ENCODE results near the gene MRPS11.
"Not testable (repeated sequence)": the region's sequence is repeated elsewhere in the genome, so short reads cannot be mapped to it uniquely, and the experiment has no call there.

Gene MRPS11

DNA sequence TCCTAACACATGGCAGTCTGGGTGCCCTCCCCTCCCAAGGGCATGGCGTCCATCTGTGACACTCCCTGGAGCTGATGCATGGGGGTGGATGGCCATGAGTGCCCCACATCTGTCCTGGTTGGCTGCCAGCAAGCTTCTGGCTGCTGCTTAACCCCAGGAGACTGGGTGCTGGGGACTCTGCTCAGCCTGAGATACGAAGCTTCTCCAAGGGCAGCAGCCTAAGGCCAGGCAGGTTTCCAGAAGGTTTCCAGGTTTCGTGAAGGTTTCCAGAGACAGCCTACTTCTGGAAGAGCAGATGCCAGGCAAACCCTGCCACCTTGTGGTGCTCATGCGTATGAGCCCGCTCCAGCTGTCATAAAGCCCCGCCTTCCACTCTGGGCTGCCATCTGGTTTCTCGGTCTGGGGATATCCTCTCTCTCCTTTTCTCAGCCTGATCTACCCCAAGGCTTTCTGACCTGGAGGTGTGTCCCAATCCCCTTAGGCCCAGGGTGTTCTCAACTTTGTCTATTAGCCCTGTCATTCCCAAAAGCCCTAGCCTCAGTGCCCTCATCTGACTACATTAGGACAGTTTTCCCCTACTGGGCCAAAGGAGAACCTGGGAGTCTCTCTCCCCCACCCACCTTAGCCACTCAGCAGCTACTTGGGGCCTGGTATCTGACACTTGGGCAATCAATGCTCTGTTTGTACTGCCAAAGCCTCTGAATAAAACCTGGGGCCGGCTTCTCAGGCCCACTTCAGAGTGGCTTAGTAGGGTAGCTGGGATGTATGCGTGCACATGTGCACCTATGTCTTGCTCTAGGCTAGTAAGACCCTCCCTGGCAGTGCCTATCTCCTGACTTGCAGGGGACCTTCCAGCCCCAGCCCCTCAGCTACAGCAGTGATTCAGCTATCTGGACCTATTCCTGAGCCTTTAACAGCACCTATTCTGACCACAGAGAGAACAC, 12.4 kb upstream of the MRPS11 start:
- DNase-seq (ENCODE audit: low spot score), result peak; percentile 78

DNA sequence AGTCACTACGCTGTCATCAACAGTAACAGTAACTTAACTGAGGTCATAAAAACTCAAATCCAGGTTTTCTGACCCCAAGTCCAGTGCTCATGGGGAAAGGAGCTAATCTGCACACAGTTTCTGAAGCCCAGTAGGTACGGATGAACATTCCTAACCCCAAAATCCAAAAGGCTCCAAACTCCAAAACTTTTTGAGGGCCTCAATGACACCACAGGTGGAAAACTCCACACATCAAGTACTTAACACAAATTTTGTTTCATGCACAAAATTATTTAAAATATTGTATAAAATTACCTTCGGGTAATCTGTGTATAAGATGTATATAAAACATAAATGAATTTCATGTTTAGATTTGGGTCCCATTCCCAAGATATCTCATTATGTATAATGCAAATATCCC, 10.8 kb upstream of the MRPS11 start:
- DNase-seq (ENCODE audit: low spot score), result no peak

DNA sequence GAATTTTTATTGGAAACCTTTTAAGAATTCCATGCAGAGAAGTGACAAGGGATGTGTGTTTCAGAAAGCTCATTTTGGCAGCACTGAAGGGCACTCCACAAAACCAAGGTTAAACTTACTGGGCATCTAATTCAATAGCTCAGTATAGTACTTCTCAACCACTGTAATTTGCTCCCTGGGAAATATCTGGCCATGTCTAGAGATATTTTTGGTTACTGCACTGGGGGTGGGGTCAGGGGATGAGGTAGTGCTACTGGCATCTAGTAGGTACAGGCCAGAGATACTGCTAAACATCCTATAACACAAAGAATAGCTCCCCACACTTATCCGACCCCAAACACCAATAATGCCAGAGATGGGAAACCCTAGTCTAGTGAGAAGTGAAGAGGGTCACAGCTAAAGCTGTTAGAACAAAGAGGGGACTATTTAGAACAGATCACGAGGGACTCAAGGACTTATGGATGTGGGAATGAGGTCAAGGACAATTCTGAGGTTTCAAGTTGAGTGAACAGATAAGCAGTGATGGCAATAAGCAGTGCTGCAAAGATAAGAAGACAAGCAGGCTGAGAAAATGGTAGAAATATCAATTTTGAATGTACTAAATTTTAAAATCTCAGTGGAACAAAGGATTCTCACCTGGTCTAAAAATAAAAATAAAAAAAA, 3.5 kb upstream of the MRPS11 start:
- DNase-seq (ENCODE audit: low spot score), result no peak

DNA sequence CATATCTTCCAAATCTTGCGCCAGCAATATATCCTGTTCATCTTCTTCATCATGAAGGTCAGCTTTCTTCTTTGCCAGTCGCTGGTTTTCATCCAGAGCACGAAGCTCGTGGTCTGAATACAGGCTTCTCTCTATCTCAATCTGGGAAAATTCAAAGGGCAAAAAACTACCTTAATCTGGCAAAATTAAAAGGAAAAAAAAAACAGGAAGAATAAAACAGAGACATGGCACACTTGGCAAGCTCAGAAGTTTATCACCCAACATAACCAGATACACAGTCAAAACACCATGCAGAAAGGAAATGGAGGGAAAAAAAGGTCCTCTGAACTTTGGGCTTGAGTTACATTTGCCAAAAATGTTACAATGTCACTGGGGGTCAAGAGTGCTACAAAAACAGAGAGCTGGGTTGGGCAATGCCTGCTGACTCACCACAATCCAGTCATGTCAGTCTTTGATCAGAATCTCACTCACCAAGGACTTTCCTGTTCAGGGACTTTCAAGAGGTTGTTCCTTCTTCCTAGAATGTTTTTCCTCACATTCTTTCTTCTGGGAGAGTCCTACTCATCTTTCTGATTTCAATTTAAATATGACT, 1.8 kb upstream of the MRPS11 start:
- DNase-seq (ENCODE audit: low spot score), result peak; percentile 35

DNA sequence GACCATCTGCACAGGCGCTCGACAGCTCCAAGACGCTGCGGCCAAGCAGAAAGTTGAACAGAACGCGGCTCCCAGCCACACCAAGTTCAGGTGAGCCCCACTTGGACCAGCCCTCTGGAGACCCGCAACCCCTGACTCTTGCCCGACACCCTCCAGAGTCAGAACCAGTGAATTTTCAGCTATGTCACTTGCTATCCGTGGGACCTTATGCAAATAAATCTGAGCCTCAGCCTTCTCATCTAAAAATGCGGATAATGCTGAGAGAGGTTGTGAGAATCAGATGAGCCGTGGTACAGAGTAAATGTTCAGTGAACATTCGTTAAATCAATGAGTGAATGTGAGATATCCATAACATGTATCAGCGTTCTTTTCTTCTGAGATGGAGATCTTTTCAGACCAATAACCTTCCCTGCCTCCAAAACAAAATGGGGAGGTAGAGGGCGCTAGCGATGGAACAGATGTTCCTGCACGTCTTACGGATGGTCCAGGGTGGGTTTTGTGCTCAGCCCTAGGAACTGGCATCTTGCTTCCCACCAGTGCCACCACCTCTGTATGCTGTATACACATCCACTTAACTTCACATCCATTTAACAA, 524 bp downstream of the MRPS11 start:
- DNase-seq (ENCODE audit: low spot score), result no peak

DNA sequence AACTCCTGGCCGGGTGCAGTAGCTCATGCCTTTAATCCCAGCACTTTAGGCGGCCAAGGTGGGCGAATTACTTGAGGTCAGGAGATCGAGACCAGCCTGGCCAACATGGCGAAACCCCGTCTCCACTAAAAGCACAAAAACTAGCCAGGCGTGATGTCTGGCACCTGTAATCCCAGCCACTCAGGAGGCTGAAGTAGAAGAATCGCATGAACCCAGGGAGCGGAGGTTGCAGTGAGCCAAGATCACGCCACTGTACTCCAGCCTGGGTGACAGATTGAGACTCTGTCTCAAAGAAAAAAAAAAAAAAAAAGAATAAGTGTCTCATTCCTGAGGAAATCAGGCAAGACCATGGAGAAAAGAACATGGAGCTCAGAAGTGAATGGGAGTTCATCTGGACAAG, 1.2 kb downstream of the MRPS11 start:
- DNase-seq (ENCODE audit: low spot score), result not testable (repeated sequence)

DNA sequence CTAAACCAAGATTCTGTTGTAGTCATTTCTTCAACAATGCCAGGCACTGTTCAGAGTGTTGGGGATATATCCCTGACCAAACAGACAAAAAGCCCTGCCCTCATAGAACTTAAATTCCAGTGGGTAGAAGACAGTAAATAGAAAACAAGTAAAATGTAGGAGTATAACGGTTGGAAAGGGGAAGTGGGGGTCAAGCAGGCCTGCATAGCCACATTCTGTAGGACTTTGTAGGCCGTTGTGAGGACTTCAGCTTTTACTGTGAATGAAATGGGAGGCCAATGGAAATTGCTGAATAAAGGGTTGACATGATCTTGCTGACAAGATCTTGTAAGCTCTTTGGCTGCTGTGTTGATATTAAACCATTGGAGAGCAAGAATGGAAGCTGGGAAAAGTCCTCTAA, 1.8 kb downstream of the MRPS11 start:
- no peak for DNase-seq (ENCODE audit: low spot score)

DNA sequence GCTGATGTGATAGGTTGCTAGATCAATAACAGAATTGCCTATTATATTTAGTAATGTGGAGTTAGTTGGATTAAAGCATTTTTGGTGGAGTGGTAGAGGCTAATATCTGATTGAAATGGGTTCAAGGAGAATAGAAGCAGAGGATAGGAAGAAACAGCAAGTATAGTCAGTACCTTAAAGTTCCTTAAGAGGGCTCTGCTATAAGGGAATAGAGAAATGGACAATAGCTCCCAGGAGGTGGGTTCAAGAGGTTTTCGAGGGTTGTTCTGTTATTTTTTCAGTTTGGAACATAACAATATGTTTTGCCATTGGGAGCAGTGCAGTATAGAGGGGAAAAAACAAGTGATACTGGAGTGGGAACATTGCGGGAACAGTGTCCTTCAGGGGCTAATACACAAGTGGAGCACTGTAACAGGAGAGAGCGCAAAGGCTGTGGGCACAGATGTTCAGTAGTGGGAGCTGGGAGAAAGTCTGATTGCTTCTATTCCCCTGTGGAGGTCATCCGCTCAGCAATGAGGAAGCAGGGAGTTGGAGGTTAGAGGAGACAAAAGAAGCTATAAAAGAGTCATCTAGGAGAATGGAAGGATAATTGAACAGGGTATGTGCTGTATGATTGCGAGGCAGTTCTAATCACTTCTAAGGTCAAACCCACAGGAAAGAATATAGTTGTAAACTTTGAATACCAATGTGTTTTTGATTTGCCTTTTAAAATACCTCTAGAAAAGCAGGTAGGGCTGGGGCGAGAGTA, 3.3 kb downstream of the MRPS11 start:
- DNase-seq (ENCODE audit: low spot score), result no peak

DNA sequence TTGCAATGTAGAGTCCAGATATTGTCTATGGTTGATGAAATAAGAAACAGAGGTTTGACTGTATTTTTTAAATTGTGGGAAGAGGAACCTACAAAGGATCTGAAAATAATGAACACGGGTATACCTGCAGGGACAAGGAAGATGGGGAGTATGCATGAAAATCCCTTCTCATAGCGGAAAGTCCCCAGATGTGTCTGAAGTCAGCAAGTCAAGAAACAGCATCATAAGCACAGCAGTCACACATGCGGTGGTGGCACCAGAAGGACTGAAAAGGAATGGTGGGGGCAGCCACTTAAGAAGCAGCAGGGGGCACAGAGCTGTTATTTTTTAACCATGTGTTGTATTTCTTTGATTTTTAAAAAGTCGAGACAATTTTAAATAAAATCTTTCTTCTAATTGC, 4.7 kb downstream of the MRPS11 start:
- no peak for DNase-seq (ENCODE audit: low spot score)

DNA sequence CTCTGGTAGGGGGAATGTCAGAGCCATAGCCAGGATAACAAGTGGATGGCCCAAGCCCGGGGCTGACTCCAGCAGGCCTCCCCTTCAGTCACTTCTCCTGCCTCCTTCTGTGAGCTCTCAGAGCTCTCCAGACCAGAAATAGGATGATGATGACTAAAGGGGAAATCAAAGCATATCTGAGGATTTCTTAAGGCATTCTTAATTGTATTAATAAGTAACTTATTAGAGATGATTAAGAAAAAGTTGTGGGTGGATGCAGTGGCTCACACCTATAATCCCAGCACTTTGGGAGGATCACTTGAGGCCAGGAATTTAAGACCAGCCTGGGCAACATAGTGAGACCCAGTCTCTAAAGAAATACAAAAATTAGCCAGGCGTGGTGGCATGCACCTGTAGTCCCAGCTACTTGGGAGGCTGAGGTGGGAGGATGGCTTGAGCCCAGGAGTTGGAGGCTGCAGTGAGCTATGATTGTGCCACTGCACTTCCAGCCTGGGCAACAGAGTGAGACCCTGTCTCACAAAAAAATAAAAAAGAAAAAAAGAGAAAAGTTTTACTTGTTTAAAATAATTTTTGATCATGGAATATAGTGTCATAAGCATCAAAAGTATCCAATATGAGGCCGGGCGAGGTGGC, 6.3 kb downstream of the MRPS11 start:
- not testable (repeated sequence) for DNase-seq (ENCODE audit: low spot score)

DNA sequence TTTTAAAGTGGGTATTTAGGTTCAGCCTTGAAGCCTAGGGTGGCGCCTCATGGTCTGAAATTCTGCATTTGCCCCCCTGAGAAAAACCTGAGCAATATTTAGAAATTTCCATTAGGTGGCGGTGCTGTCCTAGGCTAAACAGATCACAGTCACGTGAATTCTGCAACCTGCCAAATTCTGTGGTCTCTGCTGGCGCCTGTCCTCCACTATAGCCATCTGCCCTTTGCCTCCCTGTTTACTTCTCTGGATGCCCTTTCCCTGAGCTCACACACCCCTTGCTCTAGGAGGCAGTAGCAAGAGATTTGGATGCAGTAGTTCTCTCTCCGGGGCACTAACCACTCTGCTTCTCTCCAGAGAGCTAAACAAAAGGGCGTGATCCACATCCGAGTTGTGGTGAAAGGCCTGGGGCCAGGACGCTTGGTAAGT, 9.1 kb downstream of the MRPS11 start:
- DNase-seq (ENCODE audit: low spot score), result peak; percentile 73

DNA sequence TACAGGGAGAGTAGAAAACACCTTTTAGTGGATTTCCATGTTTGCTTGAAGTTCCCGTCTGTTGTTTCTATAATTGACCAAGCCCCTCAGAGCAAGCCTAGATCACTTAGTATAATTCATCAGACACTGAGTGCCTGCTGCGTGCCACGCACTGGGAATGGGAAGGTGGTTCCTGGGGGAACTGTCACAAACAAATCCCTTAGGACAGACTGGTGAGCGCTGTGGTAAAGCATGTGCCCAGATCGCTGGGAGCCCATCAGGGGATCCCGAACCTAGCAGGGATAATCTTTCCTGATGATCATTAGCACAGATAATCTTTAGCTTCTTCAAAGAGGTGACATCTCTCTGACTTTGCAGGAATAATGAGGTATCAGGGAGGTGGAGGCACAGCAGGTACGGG, 9.6 kb downstream of the MRPS11 start:
- no peak for DNase-seq (ENCODE audit: low spot score)

DNA sequence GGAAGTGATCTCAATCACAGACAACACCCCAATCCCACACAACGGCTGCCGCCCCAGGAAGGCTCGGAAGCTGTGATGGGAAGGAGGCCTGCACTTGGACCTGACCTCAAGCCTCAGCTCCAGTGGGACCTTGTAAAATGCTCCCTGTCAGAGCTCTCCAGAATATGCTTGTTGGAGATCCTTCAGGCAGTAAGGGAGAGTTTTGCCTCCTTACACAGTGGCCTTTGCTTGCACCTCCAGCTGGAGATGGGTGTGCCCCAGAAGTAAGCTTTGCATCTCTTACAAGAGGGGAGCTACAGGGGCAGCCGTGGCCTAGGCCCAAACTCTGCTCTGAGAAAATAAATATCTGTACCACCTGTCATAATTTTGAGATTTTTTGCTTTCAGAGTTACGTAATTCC, 10.4 kb downstream of the MRPS11 start:
- DNase-seq (ENCODE audit: low spot score), result no peak

DNA sequence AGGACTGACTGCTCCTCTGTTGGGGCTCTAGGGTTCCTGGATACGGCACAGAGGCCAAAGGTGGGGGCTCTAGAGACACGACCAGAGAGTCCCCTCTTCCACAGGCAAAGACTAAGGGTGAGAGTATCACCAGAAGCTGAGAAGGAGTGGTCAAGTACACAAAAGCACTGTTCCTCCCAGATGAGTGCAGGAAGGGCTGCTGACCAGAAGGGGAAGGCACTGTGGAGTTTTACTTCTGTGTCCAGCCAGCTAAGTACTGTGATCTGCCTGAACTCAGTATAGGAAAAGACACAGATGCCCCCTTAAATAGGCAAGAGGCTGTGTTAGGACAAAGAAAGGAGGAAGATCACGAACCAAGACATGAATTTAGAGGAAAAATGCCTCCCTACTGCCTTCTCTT, 11.7 kb downstream of the MRPS11 start:
- DNase-seq (ENCODE audit: low spot score), result no peak

DNA sequence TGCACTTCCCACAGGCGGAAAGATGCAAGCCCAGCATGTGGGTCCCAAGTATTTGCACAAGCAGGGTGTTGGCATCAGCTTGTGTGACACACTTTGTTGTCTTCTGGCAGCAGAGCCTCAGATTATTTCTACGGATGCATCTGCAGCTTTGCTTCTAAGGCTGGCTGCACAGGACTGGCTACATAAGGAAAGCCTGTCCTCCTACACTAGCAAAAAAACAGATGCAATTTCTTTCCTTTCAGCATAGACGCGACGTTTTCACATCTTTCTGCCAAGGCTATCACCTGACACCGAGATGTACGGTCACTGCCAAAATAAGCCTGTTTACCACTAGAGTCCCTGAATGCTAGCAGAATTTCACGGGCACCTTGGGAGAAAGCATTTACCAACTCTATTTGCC, 13.5 kb downstream of the MRPS11 start:
- DNase-seq (ENCODE audit: low spot score), result no peak

DNA sequence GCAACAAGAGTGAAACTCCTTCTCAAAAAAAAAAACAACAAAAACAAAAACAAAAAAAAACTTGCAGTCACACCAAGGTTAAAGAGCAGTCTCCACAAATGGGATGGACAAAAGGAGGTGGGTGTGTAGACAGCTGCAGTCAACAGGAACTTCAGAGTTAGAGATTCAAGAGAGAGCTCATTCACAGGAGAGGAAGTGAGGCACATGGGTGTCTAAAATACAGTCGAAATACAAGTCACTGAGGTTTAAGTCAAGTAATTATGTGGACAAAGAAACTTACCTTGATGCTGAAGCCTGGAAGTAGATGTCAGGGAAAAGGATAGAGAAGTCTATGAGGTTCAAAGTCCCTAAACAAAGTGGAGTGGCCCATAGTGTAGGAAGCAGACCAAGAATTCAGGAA, 14.8 kb downstream of the MRPS11 start:
- no peak for DNase-seq (ENCODE audit: low spot score)

DNA sequence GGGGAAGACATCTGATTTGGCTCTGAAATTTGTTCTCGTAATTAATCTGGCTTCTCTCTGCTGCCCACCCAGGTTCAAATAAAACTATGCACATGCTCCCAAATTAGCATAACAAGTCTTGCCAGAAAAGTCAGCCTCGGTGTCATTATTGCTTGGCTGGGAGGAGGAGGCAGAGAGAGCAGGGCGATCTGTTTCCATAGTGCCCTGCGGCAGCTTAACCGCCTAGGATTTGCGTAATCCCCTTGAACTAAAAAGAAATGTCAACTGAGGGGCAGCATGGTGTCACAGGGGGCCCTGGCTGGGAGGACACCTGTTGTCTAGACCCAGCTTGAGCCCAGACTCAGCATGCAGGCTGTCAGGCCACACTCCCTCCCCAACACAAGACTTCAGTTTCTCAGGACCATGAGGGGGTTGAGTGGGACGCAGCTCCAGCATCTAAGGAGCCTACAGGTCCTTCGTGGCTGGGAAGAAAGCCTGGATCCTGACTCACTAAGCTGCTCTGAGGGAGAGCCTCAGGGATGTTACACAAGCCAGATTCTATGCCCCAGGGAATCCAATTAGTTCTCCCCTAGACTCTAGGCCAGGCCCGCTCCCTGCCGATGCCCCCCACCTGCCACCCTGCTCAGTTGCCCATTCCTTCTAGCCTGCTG, 17.3 kb downstream of the MRPS11 start:
- peak; percentile 22 for DNase-seq (ENCODE audit: low spot score)

DNA sequence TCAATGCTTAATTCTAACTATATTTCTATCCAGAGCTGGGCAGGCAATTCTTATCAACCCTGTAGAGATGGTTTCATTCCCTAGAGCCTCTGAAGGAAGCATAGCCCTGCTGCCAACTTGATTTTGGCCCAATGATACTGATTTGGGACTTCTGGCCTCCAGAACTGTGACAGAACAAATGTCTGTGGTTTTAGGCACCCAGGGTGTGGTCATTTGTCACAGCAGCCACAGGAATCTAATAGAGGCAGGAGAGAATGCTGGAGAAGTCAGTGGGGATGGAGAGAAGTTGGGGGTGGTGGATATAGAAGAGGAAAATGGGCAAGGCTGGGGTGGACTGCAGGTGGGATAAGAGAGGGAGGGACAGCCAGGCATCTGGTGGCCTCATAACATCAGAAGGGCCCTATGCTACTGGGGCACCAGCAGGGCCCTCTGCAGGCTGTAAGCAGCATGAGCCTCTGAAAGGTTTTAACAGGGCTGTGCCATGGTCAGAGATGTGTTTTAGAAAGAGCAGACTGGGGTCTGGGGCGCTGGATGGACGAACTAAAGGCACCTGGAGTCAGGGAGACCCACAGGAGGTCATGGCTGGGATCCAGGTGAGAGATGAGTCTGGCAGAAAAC, 19.8 kb downstream of the MRPS11 start:
- DNase-seq (ENCODE audit: low spot score), result no peak

DNA sequence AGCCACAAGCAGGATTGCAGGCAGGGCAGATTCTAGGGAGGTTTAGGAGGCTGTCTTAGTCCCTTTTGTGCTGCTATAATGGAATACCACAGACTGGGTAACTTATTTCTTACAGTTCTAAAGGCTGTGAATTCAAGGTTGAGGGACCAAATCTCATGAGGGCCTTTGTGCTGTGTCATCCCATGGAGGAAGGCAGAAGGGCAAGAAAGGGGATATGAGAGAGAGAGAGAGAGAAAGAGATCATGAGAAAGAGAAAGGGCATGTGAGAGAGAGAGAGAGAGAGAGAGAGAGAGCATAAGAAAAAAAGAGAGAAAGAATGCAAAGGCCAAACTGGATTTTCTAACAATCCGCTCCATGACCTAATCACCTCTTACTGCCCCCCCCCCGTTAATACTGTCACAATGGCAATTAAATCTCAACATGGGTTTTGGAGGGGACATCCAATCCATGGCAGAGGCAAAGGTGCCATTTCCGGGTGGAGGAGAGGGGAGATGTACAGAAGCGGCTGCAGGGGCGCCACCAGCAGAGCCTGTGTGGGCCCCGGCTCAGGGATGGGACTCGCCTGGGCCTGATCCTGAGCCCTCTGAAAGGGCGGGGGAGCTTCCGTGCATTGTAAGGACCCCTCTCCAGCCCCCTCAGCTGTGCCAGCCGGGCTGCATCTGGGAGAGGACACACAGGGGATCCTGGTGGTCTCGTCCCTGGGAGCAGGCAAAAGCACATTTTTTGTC, 20.5 kb downstream of the MRPS11 start:
- no peak for DNase-seq (ENCODE audit: low spot score)

DNA sequence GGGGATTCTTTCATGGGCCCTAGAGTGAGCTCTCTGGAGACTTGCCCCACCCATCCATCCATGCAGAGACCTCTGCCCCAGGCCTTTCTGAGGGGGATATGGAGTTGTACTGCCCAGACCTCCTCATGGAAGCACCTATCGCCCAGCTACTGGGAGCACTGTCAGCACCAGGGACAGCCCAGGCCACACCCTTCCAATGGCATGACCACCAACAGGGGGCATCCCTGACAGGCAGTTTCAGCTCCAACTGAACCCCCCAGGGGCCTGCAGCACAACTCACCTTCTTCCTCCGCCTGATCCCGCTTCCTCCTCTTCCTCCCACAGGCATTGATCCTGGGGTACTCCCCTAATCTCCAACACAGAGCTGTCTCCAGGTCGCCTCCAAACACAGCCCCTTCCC, 21.8 kb downstream of the MRPS11 start:
- DNase-seq (ENCODE audit: low spot score), result no peak

Measured in AG08396 (cell line).